ENCODE results near the gene ACACA. TPM values are rescaled to one million over a fixed set of nuclear protein-coding genes. Genes with fewer than 3 reads are reported as not detected.
"Not testable (repeated sequence)": the region's sequence is repeated elsewhere in the genome, so short reads cannot be mapped to it uniquely, and the experiment has no call there.

The ACACA gene
- total RNA-seq, 2 experiments from 2014 or later, result 52.6 to 59.8 TPM

GRCh38 chr17:37088913-37089312 lies 317.7 kb downstream of the ACACA start:
- Mint-ChIP-seq H3K27me3 (ENCODE audit: low read depth) (no peaks in the 10 kb centered on the region), H3K4me1 (ENCODE audit: low read depth) (peaks cover 32% of the 10 kb centered on the region), H3K36me3 (ENCODE audit: low read depth) (peaks cover 49% of the 10 kb centered on the region), H3K27ac (no peak overlapping the region), H3K9me3 (no peaks in the 10 kb centered on the region), H3K4me3 (no peak overlapping the region)
- CTCF ChIA-PET, result interaction anchor here (0.5 to 3.3 kb wide), 2 partner anchors 42 to 126 kb away, joined by 3 to 9 read pairs; no protein-coding TSS in a partner anchor
- DNase-seq, result no peak
- intact Hi-C loops (cut with micrococcal nuclease), result no loop called here

DNA sequence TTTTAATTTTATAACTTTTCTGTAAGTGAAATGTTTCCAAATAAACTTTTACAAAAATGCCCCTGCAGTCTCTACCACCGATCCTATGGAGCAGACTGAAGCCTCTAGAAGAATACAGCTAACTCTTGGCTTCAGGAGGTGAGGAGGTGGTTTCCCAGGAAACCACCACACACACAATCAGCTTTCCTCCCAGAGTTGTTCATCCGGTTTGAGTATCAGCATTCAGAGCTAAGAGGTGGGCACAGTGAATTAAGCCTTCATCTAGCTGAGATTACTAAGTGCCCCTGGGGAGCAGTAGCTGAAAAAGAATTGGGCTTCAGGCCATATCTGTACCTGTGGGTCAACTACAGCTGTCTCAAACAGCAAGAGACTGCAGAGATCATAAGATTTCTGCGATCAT lies 318.2 kb downstream of the ACACA start:
- H3K27me3 Mint-ChIP-seq (ENCODE audit: low read depth), result no peaks in the 10 kb centered on the region
- DNase-seq, result peak; percentile 24
- peaks cover 32% of the 10 kb centered on the region for H3K4me1 Mint-ChIP-seq (ENCODE audit: low read depth)
- H3K27ac Mint-ChIP-seq, result no peak overlapping the region
- H3K9me3 Mint-ChIP-seq, result no peaks in the 10 kb centered on the region
- CTCF ChIA-PET, result interaction anchor here (3.3 kb wide), 1 partner anchor 42 kb away, joined by 9 read pairs; no protein-coding TSS in a partner anchor
- intact Hi-C loops (cut with micrococcal nuclease), result no loop called here
- H3K36me3 Mint-ChIP-seq (ENCODE audit: low read depth), result peaks cover 49% of the 10 kb centered on the region
- H3K4me3 Mint-ChIP-seq, result no peak overlapping the region

DNA sequence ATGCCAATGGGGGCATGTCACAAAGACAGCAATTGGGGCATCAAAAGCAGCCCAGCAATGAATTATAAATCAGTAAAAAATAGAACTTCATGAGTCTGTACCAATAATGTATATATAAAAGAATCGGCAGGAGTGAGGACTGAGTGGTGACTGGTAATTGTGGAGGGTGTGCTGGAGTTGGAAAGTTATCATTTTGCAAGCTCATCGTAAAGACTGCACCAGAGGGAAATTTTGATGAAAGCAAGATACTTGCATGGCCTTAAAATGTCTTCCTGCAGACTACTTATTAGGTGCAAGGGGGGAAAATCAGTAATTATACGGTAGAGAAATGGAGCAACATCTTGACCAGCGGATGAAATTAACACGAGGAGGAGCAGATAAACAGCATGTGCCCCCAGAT lies 319.0 kb downstream of the ACACA start:
- DNase-seq, result no peak
- CTCF ChIA-PET, result no interaction called here
- Mint-ChIP-seq H3K4me1 (ENCODE audit: low read depth) (peaks cover 32% of the 10 kb centered on the region), H3K9me3 (no peaks in the 10 kb centered on the region), H3K27me3 (ENCODE audit: low read depth) (no peaks in the 10 kb centered on the region), H3K27ac (no peak overlapping the region), H3K4me3 (no peak overlapping the region), H3K36me3 (ENCODE audit: low read depth) (peaks cover 47% of the 10 kb centered on the region)
- intact Hi-C loops (cut with micrococcal nuclease), result no loop called here

GRCh38 chr17:37086948-37087347 lies 319.7 kb downstream of the ACACA start:
- Mint-ChIP-seq H3K4me3 (no peak overlapping the region), H3K9me3 (no peaks in the 10 kb centered on the region), H3K27ac (no peak overlapping the region), H3K36me3 (ENCODE audit: low read depth) (peaks cover 47% of the 10 kb centered on the region), H3K4me1 (ENCODE audit: low read depth) (peaks cover 32% of the 10 kb centered on the region), H3K27me3 (ENCODE audit: low read depth) (no peaks in the 10 kb centered on the region)
- CTCF ChIA-PET, result no interaction called here
- intact Hi-C loops (cut with micrococcal nuclease), result no loop called here
- DNase-seq, result no peak

- Mint-ChIP-seq H3K27me3 (ENCODE audit: low read depth) (no peaks in the 10 kb centered on the region), H3K4me1 (ENCODE audit: low read depth) (peaks cover 32% of the 10 kb centered on the region), H3K4me3 (no peak overlapping the region), H3K36me3 (ENCODE audit: low read depth) (peaks cover 48% of the 10 kb centered on the region), H3K27ac (no peak overlapping the region), H3K9me3 (peaks cover 1% of the 10 kb centered on the region)
- CTCF ChIA-PET, result interaction anchor here (0.6 kb wide), 1 partner anchor 1238 kb away, joined by 4 read pairs; no protein-coding TSS in a partner anchor
- intact Hi-C loops (cut with micrococcal nuclease), result no loop called here
- DNase-seq, result no peak
Observed at GRCh38 chr17:37086334-37086733, 320.3 kb downstream of the ACACA start.

GRCh38 chr17:37084372-37084771 lies 322.3 kb downstream of the ACACA start:
- Mint-ChIP-seq H3K27ac (no peak overlapping the region), H3K9me3 (peaks cover 6% of the 10 kb centered on the region), H3K27me3 (ENCODE audit: low read depth) (no peaks in the 10 kb centered on the region), H3K36me3 (ENCODE audit: low read depth) (peaks cover 38% of the 10 kb centered on the region), H3K4me3 (no peak overlapping the region), H3K4me1 (ENCODE audit: low read depth) (peaks cover 14% of the 10 kb centered on the region)
- CTCF ChIA-PET, result interaction anchor here (0.6 kb wide), 1 partner anchor 314 kb away, joined by 4 read pairs; no protein-coding TSS in a partner anchor
- intact Hi-C loops (cut with micrococcal nuclease), result no loop called here
- DNase-seq, result no peak

GRCh38 chr17:37083456-37083855 lies 323.2 kb downstream of the ACACA start:
- Mint-ChIP-seq H3K27me3 (ENCODE audit: low read depth) (no peaks in the 10 kb centered on the region), H3K9me3 (peaks cover 9% of the 10 kb centered on the region), H3K27ac (no peak overlapping the region), H3K4me3 (no peak overlapping the region), H3K36me3 (ENCODE audit: low read depth) (peaks cover 31% of the 10 kb centered on the region), H3K4me1 (ENCODE audit: low read depth) (peaks cover 4% of the 10 kb centered on the region)
- DNase-seq, result no peak
- CTCF ChIA-PET, result no interaction called here
- intact Hi-C loops (cut with micrococcal nuclease), result no loop called here

- intact Hi-C loops (cut with micrococcal nuclease), result no loop called here
- H3K27me3 Mint-ChIP-seq (ENCODE audit: low read depth), result no peaks in the 10 kb centered on the region
- H3K9me3 Mint-ChIP-seq, result peaks cover 9% of the 10 kb centered on the region
- no peak overlapping the region for H3K4me3 Mint-ChIP-seq
- H3K27ac Mint-ChIP-seq, result no peak overlapping the region
- peaks cover under 1% of the 10 kb centered on the region for H3K4me1 Mint-ChIP-seq (ENCODE audit: low read depth)
- DNase-seq, result no peak
- H3K36me3 Mint-ChIP-seq (ENCODE audit: low read depth), result peaks cover 29% of the 10 kb centered on the region
- CTCF ChIA-PET, result no interaction called here
Observed at GRCh38 chr17:37082985-37083384, 323.7 kb downstream of the ACACA start.

GRCh38 chr17:37082311-37082860 lies 324.2 kb downstream of the ACACA start:
- no peak overlapping the region for H3K27ac Mint-ChIP-seq
- DNase-seq, result no peak
- no peaks in the 10 kb centered on the region for H3K4me1 Mint-ChIP-seq (ENCODE audit: low read depth)
- CTCF ChIA-PET, result interaction anchor here (0.9 kb wide), 1 partner anchor 311 kb away, joined by 3 read pairs; no protein-coding TSS in a partner anchor
- H3K27me3 Mint-ChIP-seq (ENCODE audit: low read depth), result no peaks in the 10 kb centered on the region
- H3K4me3 Mint-ChIP-seq, result no peak overlapping the region
- intact Hi-C loops (cut with micrococcal nuclease), result no loop called here
- peaks cover 9% of the 10 kb centered on the region for H3K9me3 Mint-ChIP-seq
- peaks cover 23% of the 10 kb centered on the region for H3K36me3 Mint-ChIP-seq (ENCODE audit: low read depth)

GRCh38 chr17:37081287-37081686 lies 325.3 kb downstream of the ACACA start:
- H3K4me3 Mint-ChIP-seq, result no peak overlapping the region
- H3K9me3 Mint-ChIP-seq, result peaks cover 9% of the 10 kb centered on the region
- intact Hi-C loops (cut with micrococcal nuclease), result no loop called here
- H3K4me1 Mint-ChIP-seq (ENCODE audit: low read depth), result no peaks in the 10 kb centered on the region
- no peak for DNase-seq
- CTCF ChIA-PET, result interaction anchor here (0.6 to 0.9 kb wide), 2 partner anchors 190 to 310 kb away, joined by 3 read pairs; no protein-coding TSS in a partner anchor
- H3K27me3 Mint-ChIP-seq (ENCODE audit: low read depth), result no peaks in the 10 kb centered on the region
- H3K36me3 Mint-ChIP-seq (ENCODE audit: low read depth), result peaks cover 14% of the 10 kb centered on the region
- H3K27ac Mint-ChIP-seq, result no peak overlapping the region

DNA sequence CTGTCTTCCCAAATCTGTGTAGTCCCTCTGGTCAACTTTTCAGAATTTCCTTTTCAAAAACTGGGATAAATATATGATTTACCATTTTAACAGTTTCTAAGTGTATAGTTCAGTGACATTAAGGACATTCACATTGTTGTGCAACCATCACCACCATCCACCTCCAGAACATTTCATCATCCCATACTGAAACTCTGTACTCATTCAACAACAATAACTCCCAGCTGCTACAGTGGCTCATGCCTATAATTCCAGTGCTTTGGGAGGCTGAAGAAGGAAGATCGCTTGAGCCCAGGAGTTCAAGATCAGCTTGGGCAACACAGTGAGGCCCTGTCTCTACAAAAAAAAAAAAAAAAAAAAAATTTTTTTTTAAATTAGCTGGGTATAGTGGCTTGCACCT lies 326.9 kb downstream of the ACACA start:
- intact Hi-C loops (cut with micrococcal nuclease), result no loop called here
- Mint-ChIP-seq H3K4me3 (no peak overlapping the region), H3K27me3 (ENCODE audit: low read depth) (no peaks in the 10 kb centered on the region), H3K9me3 (peaks cover 9% of the 10 kb centered on the region), H3K27ac (no peak overlapping the region), H3K36me3 (ENCODE audit: low read depth) (peaks cover 6% of the 10 kb centered on the region), H3K4me1 (ENCODE audit: low read depth) (no peaks in the 10 kb centered on the region)
- CTCF ChIA-PET, result interaction anchor here (1.0 kb wide), 1 partner anchor 372 kb away, joined by 3 read pairs; no protein-coding TSS in a partner anchor
- DNase-seq, result no peak

GRCh38 chr17:37079065-37079708 lies 327.4 kb downstream of the ACACA start:
- DNase-seq, result no peak
- no peak overlapping the region for H3K4me3 Mint-ChIP-seq
- peaks cover 9% of the 10 kb centered on the region for H3K9me3 Mint-ChIP-seq
- CTCF ChIA-PET, result interaction anchor here (1.0 kb wide), 1 partner anchor 372 kb away, joined by 3 read pairs; no protein-coding TSS in a partner anchor
- H3K36me3 Mint-ChIP-seq (ENCODE audit: low read depth), result peaks cover 6% of the 10 kb centered on the region
- intact Hi-C loops (cut with micrococcal nuclease), result no loop called here
- H3K27ac Mint-ChIP-seq, result no peak overlapping the region
- no peaks in the 10 kb centered on the region for H3K27me3 Mint-ChIP-seq (ENCODE audit: low read depth)
- H3K4me1 Mint-ChIP-seq (ENCODE audit: low read depth), result no peaks in the 10 kb centered on the region

GRCh38 chr17:37073464-37073863 lies 333.2 kb downstream of the ACACA start:
- H3K4me3 Mint-ChIP-seq; H3K9me3 Mint-ChIP-seq; H3K4me1 Mint-ChIP-seq (ENCODE audit: low read depth); H3K27me3 Mint-ChIP-seq (ENCODE audit: low read depth); intact Hi-C loops (cut with micrococcal nuclease); H3K36me3 Mint-ChIP-seq (ENCODE audit: low read depth); H3K27ac Mint-ChIP-seq; DNase-seq; CTCF ChIA-PET: not testable (repeated sequence)

Measured in activated naive CD4-positive, alpha-beta T cell treated with anti-CD3 and anti-CD28 coated beads for 36 hours (primary cell).